ENCODE data around the gene TCFL5. TPM values are rescaled to one million over a fixed set of nuclear protein-coding genes. Genes with fewer than 3 reads are reported as not detected.
A peak's percentile ranks its signal among the peaks of the same experiment; 100 is the strongest.

The TCFL5 gene
- polyA plus RNA-seq, 1 donor: 12.6 TPM

GRCh38 chr20:62823688-62824475, 37.7 kb downstream of the TCFL5 start:
- DNase-seq: no peak

- DNase-seq: no peak
Measured at GRCh38 chr20:62822788-62823651, 38.6 kb downstream of the TCFL5 start.

- no peak for DNase-seq
Measured at GRCh38 chr20:62822239-62822787, 39.3 kb downstream of the TCFL5 start.

DNA sequence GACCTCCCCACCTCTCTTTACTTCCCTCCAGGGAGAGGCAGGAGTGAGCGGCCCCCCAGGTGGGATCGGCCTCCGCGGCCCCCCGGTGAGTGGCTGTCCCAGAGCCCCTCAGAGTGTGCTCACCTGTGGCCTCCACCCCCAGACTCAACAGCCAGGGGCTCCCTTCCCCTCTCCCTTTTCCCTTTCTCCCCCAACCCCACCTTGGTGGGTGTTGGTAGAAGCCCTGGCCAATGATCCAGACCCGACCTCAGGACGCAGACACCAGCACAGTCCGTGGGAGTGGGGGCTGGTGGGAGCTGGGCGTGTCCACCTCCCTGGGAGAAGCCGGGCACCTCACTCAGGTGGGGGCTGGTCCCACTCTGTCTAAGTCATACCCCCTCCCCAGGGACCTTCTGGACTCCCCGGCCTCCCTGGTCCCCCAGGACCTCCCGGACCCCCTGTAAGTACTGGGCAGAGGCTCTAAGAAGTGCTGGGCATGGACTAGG, 39.9 kb downstream of the TCFL5 start:
- DNase-seq: no peak

- no peak for DNase-seq
Measured at GRCh38 chr20:62820962-62821725, 40.5 kb downstream of the TCFL5 start.

- DNase-seq: no peak
Measured at GRCh38 chr20:62820208-62820961, 41.2 kb downstream of the TCFL5 start.

GRCh38 chr20:62819494-62820174, 42.0 kb downstream of the TCFL5 start:
- no peak for DNase-seq

GRCh38 chr20:62818592-62819493, 42.8 kb downstream of the TCFL5 start:
- peak; percentile 53 for DNase-seq

DNA sequence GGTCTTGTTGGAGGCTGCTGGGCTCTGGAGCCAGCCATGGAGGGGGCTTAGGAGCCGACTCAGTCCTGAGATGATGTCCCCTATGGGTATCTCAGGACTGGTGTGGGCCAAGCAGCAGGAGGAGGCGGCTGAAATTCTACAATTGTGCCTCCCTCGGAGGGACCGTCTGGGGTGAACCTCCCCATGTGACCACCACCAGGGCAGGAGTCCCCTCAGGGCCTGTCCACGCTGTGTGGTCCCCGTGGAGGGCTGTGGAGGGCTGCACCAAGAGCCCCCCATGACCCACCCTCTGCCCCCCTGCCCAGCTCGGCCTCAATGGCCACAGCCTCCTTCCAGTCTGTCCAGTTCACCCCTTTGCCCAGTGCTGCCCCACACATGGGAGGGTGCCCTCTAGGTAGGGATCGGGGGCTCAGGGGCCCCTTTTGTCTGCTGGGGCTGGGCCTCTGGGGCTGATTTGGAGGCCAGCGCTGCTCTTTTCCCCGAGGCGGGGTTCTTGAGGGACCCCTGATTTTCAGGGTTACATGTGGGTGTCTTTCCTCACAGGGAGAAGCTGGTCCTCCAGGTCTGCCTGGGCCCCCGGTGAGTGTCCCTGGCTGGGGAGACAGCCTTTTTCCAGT, 43.5 kb downstream of the TCFL5 start:
- no peak for DNase-seq

GRCh38 chr20:62816884-62817873, 44.4 kb downstream of the TCFL5 start, which contains the start of gene COL9A3:
COL9A3 (plus strand) TSS chr20:62817050; CDS start chr20:62817065, 15 bp downstream.
- DNase-seq: no peak

GRCh38 chr20:62816031-62816883, 45.4 kb downstream of the TCFL5 start:
- DNase-seq: no peak

GRCh38 chr20:62815066-62815991, 46.3 kb downstream of the TCFL5 start:
- DNase-seq: no peak

DNA sequence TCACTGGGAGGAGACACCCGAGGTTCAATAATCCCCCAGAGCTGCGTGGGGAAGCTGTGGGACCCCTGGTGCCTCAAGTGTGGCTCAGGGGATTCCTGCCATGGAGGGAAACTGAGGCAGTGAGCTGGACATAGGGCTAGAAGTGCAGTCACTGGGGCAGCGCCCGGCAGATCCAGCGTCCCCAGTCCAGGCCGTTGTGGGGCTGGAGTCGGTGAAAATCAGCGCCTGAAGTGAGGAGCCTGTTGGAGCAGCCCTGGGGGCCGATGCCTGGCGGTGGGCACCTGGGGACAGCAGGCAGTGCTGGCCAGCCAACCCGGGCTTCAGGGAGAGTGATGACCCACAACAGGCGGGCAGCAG, 46.9 kb downstream of the TCFL5 start:
- no peak for DNase-seq

GRCh38 chr20:62814060-62814708, 47.4 kb downstream of the TCFL5 start:
- DNase-seq: no peak

- no peak for DNase-seq
Measured at GRCh38 chr20:62813588-62813987, 48.0 kb downstream of the TCFL5 start.
